H9 (cell line): Measurements from ENCODE around the gene PLEKHG2. TPM values are rescaled to one million over a fixed set of nuclear protein-coding genes. Genes with fewer than 3 reads are reported as not detected.

Experiments
- DNase-seq: peaks from one replicate; pipeline ENCODE4 v3.0.0-alpha.2; 2017
- H2AFZ ChIP-seq: one replicate; pipeline ENCODE4 v1.6.1; 2013; ENCODE audit warnings: mild to moderate bottlenecking, low read length, control low read depth, moderate library complexity
- H2AK5ac ChIP-seq: 2 replicates; pipeline ENCODE4 v1.6.1; 2013; ENCODE audit warnings: low read length, control low read depth, mixed read lengths; ENCODE audit not compliant: insufficient read length
- H2BK120ac ChIP-seq: one replicate; pipeline ENCODE4 v1.6.1; 2013; ENCODE audit warnings: low read depth, mild to moderate bottlenecking, low read length, control low read depth, inconsistent platforms; ENCODE audit not compliant: poor library complexity, severe bottlenecking
- H2BK12ac ChIP-seq: 2 replicates; pipeline ENCODE4 v1.6.1; 2013; ENCODE audit warnings: low read length, control low read depth, mixed read lengths, low read depth; ENCODE audit not compliant: insufficient read length
- H2BK15ac ChIP-seq: 2 replicates; pipeline ENCODE4 v1.6.1; 2013; ENCODE audit warnings: low read depth, low read length, control low read depth
- H2BK20ac ChIP-seq: one replicate; pipeline ENCODE4 v1.6.1; 2013; ENCODE audit warnings: low read depth, mild to moderate bottlenecking, low read length, control low read depth, inconsistent platforms; ENCODE audit not compliant: poor library complexity, severe bottlenecking
- H2BK5ac ChIP-seq: 2 replicates; pipeline ENCODE4 v1.6.1; 2013; ENCODE audit warnings: low read length, control low read depth, mixed read lengths; ENCODE audit not compliant: insufficient read length
- H3K14ac ChIP-seq: 2 replicates; pipeline ENCODE4 v1.6.1; 2013; ENCODE audit warnings: low read length, control low read depth; ENCODE audit not compliant: insufficient read depth
- H3K18ac ChIP-seq: 2 replicates; pipeline ENCODE4 v1.6.1; 2013; ENCODE audit warnings: low read depth, mild to moderate bottlenecking, mixed read lengths, low read length, control low read depth; ENCODE audit not compliant: insufficient read length
- H3K23ac ChIP-seq: 2 replicates; pipeline ENCODE4 v1.6.1; 2013; ENCODE audit warnings: low read length, control low read depth, mixed read lengths, low read depth; ENCODE audit not compliant: insufficient read length
- H3K23me2 ChIP-seq: 2 replicates; pipeline ENCODE4 v1.6.1; 2013; ENCODE audit warnings: low read depth, mild to moderate bottlenecking, mixed read lengths, low read length, control low read depth; ENCODE audit not compliant: insufficient read length, poor library complexity, severe bottlenecking
- H3K27ac ChIP-seq: 2 replicates; pipeline ENCODE4 v1.5.1; 2013; ENCODE audit warnings: low read length, control low read depth, mixed read lengths, low read depth; ENCODE audit not compliant: insufficient read length
- H3K27me3 ChIP-seq: 2 replicates; pipeline ENCODE4 v1.6.1; 2013; ENCODE audit warnings: low read length, control low read depth, inconsistent platforms; ENCODE audit not compliant: insufficient read depth
- H3K4ac ChIP-seq: 2 replicates; pipeline ENCODE4 v1.6.1; 2013; ENCODE audit warnings: low read depth, mild to moderate bottlenecking, control low read depth, inconsistent platforms, low read length, moderate library complexity
- H3K4me1 ChIP-seq: 2 replicates; pipeline ENCODE4 v1.6.1; 2013; ENCODE audit warnings: low read length, control low read depth, inconsistent platforms; ENCODE audit not compliant: insufficient read depth
- H3K4me2 ChIP-seq: 2 replicates; pipeline ENCODE4 v1.6.1; 2013; ENCODE audit warnings: low read length, control low read depth, mixed read lengths; ENCODE audit not compliant: insufficient read length, insufficient read depth
- H3K56ac ChIP-seq: 2 replicates; pipeline ENCODE4 v1.6.1; 2013; ENCODE audit warnings: low read depth, mild to moderate bottlenecking, mixed read lengths, low read length, control low read depth; ENCODE audit not compliant: insufficient read length
- H3K79me1 ChIP-seq: 2 replicates; pipeline ENCODE4 v1.6.1; 2013; ENCODE audit warnings: low read depth, mild to moderate bottlenecking, moderate library complexity, low read length, control low read depth, inconsistent platforms; ENCODE audit not compliant: insufficient read depth, poor library complexity, severe bottlenecking
- H3K79me2 ChIP-seq: 2 replicates; pipeline ENCODE4 v1.6.1; 2013; ENCODE audit warnings: low read length, control low read depth, inconsistent platforms; ENCODE audit not compliant: insufficient read depth
- H3K9ac ChIP-seq: 2 replicates; pipeline ENCODE4 v1.6.1; 2013; ENCODE audit warnings: low read length, control low read depth, mixed read lengths; ENCODE audit not compliant: insufficient read length; ENCODE audit errors: extremely low read depth
- H3K9me3 ChIP-seq: one replicate; pipeline ENCODE4 v1.6.1; 2013; ENCODE audit warnings: low read depth, low read length, inconsistent platforms; ENCODE audit not compliant: control insufficient read depth
- H3T11ph ChIP-seq: one replicate; pipeline ENCODE4 v1.6.1; 2013; ENCODE audit warnings: mild to moderate bottlenecking, low read length, control low read depth, inconsistent platforms
- H4K20me1 ChIP-seq: one replicate; pipeline ENCODE4 v1.6.1; 2013; ENCODE audit not compliant: control insufficient read depth, insufficient read length, insufficient read depth
- H4K5ac ChIP-seq: 2 replicates; pipeline ENCODE4 v1.6.1; 2013; ENCODE audit warnings: low read depth, mild to moderate bottlenecking, mixed read lengths, low read length, control low read depth; ENCODE audit not compliant: insufficient read length
- H4K8ac ChIP-seq: replicated peaks from 2 replicates; pipeline ENCODE4 v1.6.1; 2013; ENCODE audit warnings: low read length, control low read depth, mixed read lengths, low read depth; ENCODE audit not compliant: insufficient read length
- H4K91ac ChIP-seq: 2 replicates; pipeline ENCODE4 v1.6.1; 2013; ENCODE audit warnings: low read depth, mild to moderate bottlenecking, moderate library complexity, mixed read lengths, low read length, control low read depth; ENCODE audit not compliant: insufficient read length
- H3K27ac Mint-ChIP-seq, 3 experiments: 2 replicates in 2 of 3; 3 replicates in 1 of 3; pipeline ENCODE4 v1.8.0; 2020 to 2021; ENCODE audit warnings: mixed read lengths in 3 of 3, mild to moderate bottlenecking in 1 of 3, moderate library complexity in 1 of 3
- H3K27me3 Mint-ChIP-seq: 2 replicates; pipeline ENCODE4 v1.8.0; 2021; ENCODE audit warnings: low read depth, mild to moderate bottlenecking, moderate library complexity, mixed read lengths
- H3K36me3 Mint-ChIP-seq, 3 experiments: 2 replicates in 2 of 3; 3 replicates in 1 of 3; pipeline ENCODE4 v1.8.0; 2020 to 2021; ENCODE audit warnings: low read depth in 3 of 3, mixed read lengths in 3 of 3; ENCODE audit not compliant: insufficient read depth in 1 of 3
- H3K4me1 Mint-ChIP-seq, 2 experiments: 2 replicates each; pipeline ENCODE4 v1.8.0; 2020; ENCODE audit warnings: mixed read lengths in 2 of 2
- H3K4me3 Mint-ChIP-seq, 2 experiments: 2 replicates in 1 of 2; 3 replicates in 1 of 2; pipeline ENCODE4 v1.8.0; 2020 to 2021; ENCODE audit warnings: mild to moderate bottlenecking in 2 of 2, mixed read lengths in 2 of 2, moderate library complexity in 1 of 2
- H3K9me3 Mint-ChIP-seq, 2 experiments: 2 replicates in 1 of 2; 3 replicates in 1 of 2; pipeline ENCODE4 v1.8.0; 2020; ENCODE audit warnings: mild to moderate bottlenecking in 2 of 2, mixed read lengths in 2 of 2, moderate library complexity in 1 of 2
- CTCF ChIP-seq: fragments of 200-600 bp; sonication (generic); conservative IDR thresholded peaks from 3 replicates; pipeline ENCODE4 v1.8.0; 2021; ENCODE audit warnings: antibody characterized with exemption, mild to moderate bottlenecking
- WGBS: extraction: QIAGEN DNeasy Blood & Tissue Kit; methylation state at CpG from one replicate; pipeline ENCODE4 v1.1.7; 2013; ENCODE audit warnings: missing lambda C conversion rate, low lambda C conversion rate, mixed read lengths; ENCODE audit not compliant: insufficient read length; ENCODE audit errors: extremely low coverage; 5-methylcytosine and 5-hydroxymethylcytosine counted together
- total RNA-seq: library from RNA; stranded (reverse); gene quantifications from 2 replicates; pipeline ENCODE4 v1.2.1, GENCODE V29; 2021

The PLEKHG2 gene
- total RNA-seq, 1 experiment from 2014 or later: 167 TPM

GRCh38 chr19:39410017-39410830, 2.2 kb upstream of the PLEKHG2 start:
- Histone ChIP-seq H4K5ac (no peak overlapping the region), H3K23ac (no peak overlapping the region), H2BK12ac (no peak overlapping the region), H2BK20ac (no peak overlapping the region), H2AK5ac (no peak overlapping the region), H2BK5ac (no peak overlapping the region), H2AFZ (no peak overlapping the region), H3K79me2 (peaks cover 9% of the 10 kb centered on the region; the same call in 1 of the 2 replicates), H3K9me3 (no peaks in the 10 kb centered on the region), H2BK120ac (peak overlapping the region; percentile 81), H3K4me1 (peaks cover 6% of the 10 kb centered on the region; the same call in 1 of the 2 replicates), H4K8ac (no peak overlapping the region), H3K4ac (peak overlapping the region; percentile 74; the same call in 1 of the 2 replicates), H3K27ac (peak overlapping the region; percentile 62), H3T11ph (peak overlapping the region; percentile 77), H4K91ac (no peak overlapping the region), H3K9ac (peak overlapping the region; percentile 86), H3K27me3 (no peaks in the 10 kb centered on the region), H3K79me1 (peaks cover 6% of the 10 kb centered on the region), H3K23me2 (peaks cover 19% of the 10 kb centered on the region), H3K14ac (peak overlapping the region; percentile 96), H4K20me1 (peaks cover 2% of the 10 kb centered on the region), H3K18ac (peak overlapping the region; percentile 91), H3K4me2 (peak overlapping the region; percentile 78), H3K56ac (no peak overlapping the region), H2BK15ac (no peak overlapping the region)
- Mint-ChIP-seq H3K9me3 (no peaks in the 10 kb centered on the region; a peak in 1 of 5 replicates), H3K36me3 (peaks cover 9 to 28% (median 22%) of the 10 kb centered on the region in 3 experiments), H3K4me3 (peak overlapping the region; percentile 96 to 97), H3K4me1 (peaks cover 43 to 56% of the 10 kb centered on the region in 2 experiments), H3K27ac (peak overlapping the region; percentile 11 to 96 (median 76); a peak in 5 of 7 replicates), H3K27me3 (peaks cover 1% of the 10 kb centered on the region; the same call in 1 of the 2 replicates)
- DNase-seq: no peak
- no peak for TF ChIP-seq CTCF
- WGBS: no CpG with 5 or more reads among the region's 35 CpGs
